Small intestine (tissue), 7 donors: ENCODE data around the gene RPS17. TPM values are rescaled to one million over a fixed set of nuclear protein-coding genes. Genes with fewer than 3 reads are reported as not detected.

Experiments used
- DNase-seq, 2 donors: peaks; one replicate each; pipeline versions ENCODE4 v3.0.0 to v3.0.0-alpha.2; 2013
- FAIRE-seq: peaks from 2 replicates; lab custom pipeline; 2012; peaks lifted over from hg19 to GRCh38; lab: Jason Lieb, UNC
- H3K27ac ChIP-seq, 3 donors: one replicate each; pipeline ENCODE4 v1.5.1; 2013; ENCODE audit warnings: low read length in 2 of 3, mild to moderate bottlenecking in 2 of 3, control low read depth in 1 of 3, inconsistent platforms in 1 of 3, low read depth in 1 of 3, moderate library complexity in 1 of 3
- H3K27me3 ChIP-seq, 3 donors: one replicate each; pipeline ENCODE4 v1.6.1; 2013; ENCODE audit warnings: low read length in 3 of 3, inconsistent platforms in 1 of 3; ENCODE audit not compliant: control insufficient read depth in 3 of 3, insufficient read depth in 3 of 3
- H3K36me3 ChIP-seq, 3 donors: one replicate each; pipeline ENCODE4 v1.6.1; 2013; ENCODE audit warnings: low read length in 3 of 3, inconsistent platforms in 1 of 3, low read depth in 1 of 3, mild to moderate bottlenecking in 1 of 3, moderate library complexity in 1 of 3; ENCODE audit not compliant: control insufficient read depth in 3 of 3, insufficient read depth in 2 of 3
- H3K4me1 ChIP-seq, 3 donors: one replicate each; pipeline ENCODE4 v1.6.1; 2013; ENCODE audit warnings: low read length in 2 of 3, inconsistent platforms in 1 of 3, low read depth in 1 of 3, mild to moderate bottlenecking in 1 of 3, moderate library complexity in 1 of 3; ENCODE audit not compliant: control insufficient read depth in 3 of 3, insufficient read depth in 2 of 3
- H3K4me3 ChIP-seq, 3 donors: one replicate each; pipeline ENCODE4 v1.5.1; 2013; ENCODE audit warnings: low read length in 3 of 3, control low read depth in 1 of 3, inconsistent platforms in 1 of 3, low read depth in 1 of 3, mild to moderate bottlenecking in 1 of 3, moderate library complexity in 1 of 3
- H3K9me3 ChIP-seq, 2 donors: one replicate each; pipeline ENCODE4 v1.6.1; 2013; ENCODE audit warnings: low read depth in 1 of 2, low read length in 1 of 2; ENCODE audit not compliant: control insufficient read depth in 2 of 2, insufficient read depth in 1 of 2
- WGBS, 3 donors: extraction: QIAGEN DNeasy Blood & Tissue Kit; methylation state at CpG; one replicate each; pipeline ENCODE4 v1.1.7; 2013; 5-methylcytosine and 5-hydroxymethylcytosine counted together
- polyA plus RNA-seq, 4 donors: library from polyadenylated mRNA; stranded (reverse) in 3 of 4; unstranded in 1 of 4; fragments of 200-250 nt in 3 of 4; fragments of 120-200 nt in 1 of 4; gene quantifications; one replicate each; pipeline versions ENCODE4 v1.2.1 to v1.2.3, GENCODE V29; 2013
- donor health status: healthy with polysubstance abuse.
- donor health status: control.
- donor health status: control.
- donor health status: Bipolar disorder and iron deficiency.
- donor health status: healthy.

Gene RPS17
- polyA plus RNA-seq, 4 donors, result 1,800 to 5,833 (median 3,556) TPM

DNA sequence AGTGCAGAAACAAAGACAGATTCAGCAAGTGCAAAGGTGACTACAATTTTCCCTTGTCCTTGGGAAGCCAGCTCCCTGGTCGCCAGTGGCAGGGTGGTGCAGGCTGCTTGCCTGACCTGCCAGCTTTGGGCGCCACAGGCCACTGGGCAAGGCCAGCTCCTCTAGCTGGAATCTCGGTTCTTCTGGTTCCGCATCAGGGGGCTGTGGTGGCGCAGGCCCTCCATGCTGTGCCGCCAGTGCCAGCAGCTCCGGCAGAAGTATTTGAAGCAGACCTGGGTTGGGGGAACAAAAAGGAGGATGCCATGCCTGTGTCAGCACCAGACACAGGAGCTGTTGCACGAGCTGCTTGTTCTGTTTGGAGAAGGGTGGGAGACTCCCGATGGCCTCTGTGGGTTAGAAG, 4.2 kb upstream of the RPS17 start:
- DNase-seq (no peak), FAIRE-seq (no peak)
- Histone ChIP-seq H3K27ac (no peak overlapping the region), H3K4me3 (no peak overlapping the region), H3K36me3 (peaks cover 0 to 5% (median 0%) of the 10 kb centered on the region in 3 donors), H3K27me3 (peaks cover 0 to 7% (median 0%) of the 10 kb centered on the region in 3 donors), H3K9me3 (no peaks in the 10 kb centered on the region), H3K4me1 (no peaks in the 10 kb centered on the region)
- 66 to 76% (median 68%) methylated on average over 9 of the region's 9 CpGs for WGBS, 3 donors

- Histone ChIP-seq H3K4me3 (no peak overlapping the region), H3K9me3 (no peaks in the 10 kb centered on the region), H3K27me3 (peaks cover 0 to 7% (median 0%) of the 10 kb centered on the region in 3 donors), H3K27ac (no peak overlapping the region), H3K4me1 (peaks cover 0 to 5% (median 5%) of the 10 kb centered on the region in 3 donors), H3K36me3 (peaks cover 3 to 10% (median 6%) of the 10 kb centered on the region in 3 donors)
- DNase-seq (no peak), FAIRE-seq (no peak)
- 31 to 49% (median 45%) methylated on average over 2 of the region's 2 CpGs for WGBS, 3 donors
Observed at GRCh38 chr15:82543160-82543559, 2.9 kb upstream of the RPS17 start.

DNA sequence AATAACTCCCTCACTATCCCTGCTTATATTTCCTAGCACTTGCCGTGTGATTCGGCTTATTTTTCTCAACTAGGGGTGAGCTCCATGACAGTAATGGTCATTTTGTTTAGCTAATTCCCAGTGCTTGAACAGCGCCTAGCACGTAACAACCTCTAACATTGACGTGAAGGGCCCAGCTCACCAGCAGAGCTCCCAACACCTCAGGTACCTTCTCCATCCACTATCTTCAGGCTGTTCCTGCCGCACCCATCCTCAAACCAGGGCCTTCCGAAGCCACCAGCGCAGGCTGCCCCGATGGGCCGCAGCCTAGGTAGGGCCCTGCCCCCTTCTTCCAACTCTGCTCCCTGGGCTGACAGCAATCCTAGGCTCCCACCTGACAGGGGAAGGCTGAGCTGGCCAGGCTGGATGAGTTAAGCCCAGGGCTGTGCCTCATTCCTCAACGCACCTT, 751 bp upstream of the RPS17 start:
- 17 to 30% (median 22%) methylated on average over 11 of the region's 11 CpGs for WGBS, 3 donors
- DNase-seq (peak in 1 of 2 donors; percentile 22), FAIRE-seq (no peak)
- peak overlapping the region; percentile 44 to 84 (median 68) for H3K4me3 ChIP-seq
- no peaks in the 10 kb centered on the region for H3K9me3 ChIP-seq
- H3K27me3 ChIP-seq, result peaks cover 0 to 7% (median 0%) of the 10 kb centered on the region in 3 donors
- peaks cover 0 to 5% (median 5%) of the 10 kb centered on the region in 3 donors for H3K4me1 ChIP-seq
- H3K27ac ChIP-seq, result peak overlapping the region; percentile 45 to 95 (median 90)
- H3K36me3 ChIP-seq, result peaks cover 17 to 22% (median 19%) of the 10 kb centered on the region in 3 donors

- Histone ChIP-seq H3K27ac (peak overlapping the region; percentile 27 to 85 (median 81)), H3K27me3 (no peaks in the 10 kb centered on the region), H3K36me3 (peaks cover 17 to 27% (median 19%) of the 10 kb centered on the region in 3 donors), H3K4me1 (peaks cover 0 to 5% (median 5%) of the 10 kb centered on the region in 3 donors), H3K4me3 (peak overlapping the region; percentile 65 to 84 (median 68)), H3K9me3 (no peaks in the 10 kb centered on the region)
- WGBS, 3 donors, result 0% methylated on average over 23 of the region's 23 CpGs
- FAIRE-seq (no peak), DNase-seq (peak in 1 of 2 donors; percentile 53)
Observed at GRCh38 chr15:82539691-82540054, 584 bp downstream of the RPS17 start.

DNA sequence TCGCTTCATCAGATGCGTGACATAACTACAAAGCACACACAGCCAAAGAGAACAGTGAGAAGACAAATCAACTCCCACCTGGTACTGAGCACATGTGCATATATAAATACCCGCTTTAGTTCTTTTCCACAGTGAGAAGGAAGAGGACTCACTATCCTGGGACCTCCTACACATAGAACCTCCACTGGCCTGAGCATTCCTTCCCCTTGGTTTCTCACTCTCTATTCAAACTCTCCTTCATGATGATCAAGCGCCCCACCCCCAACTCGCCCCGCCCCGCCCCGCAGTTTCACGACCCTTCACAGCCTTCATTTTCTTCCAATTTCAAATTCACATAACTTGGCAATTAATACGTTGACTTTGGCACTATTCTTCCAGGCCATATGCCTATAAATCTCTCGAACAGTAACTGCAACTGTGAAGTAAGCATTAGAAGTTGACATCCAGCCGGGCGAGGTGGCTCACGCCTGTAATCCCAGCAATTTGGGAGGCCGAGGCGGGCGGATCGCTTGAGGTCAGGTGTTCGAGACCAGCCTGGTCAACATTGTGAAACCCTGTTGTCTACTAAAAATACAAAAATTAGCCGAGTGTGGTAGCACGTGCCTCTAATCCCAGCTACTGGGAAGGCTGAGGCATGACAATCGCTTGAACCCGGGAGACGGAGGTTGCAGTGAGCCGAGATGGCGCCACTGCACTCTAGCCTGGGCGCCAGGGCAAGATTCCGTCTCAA, 1.1 kb downstream of the RPS17 start:
- peak overlapping the region; percentile 27 to 85 (median 81) for H3K27ac ChIP-seq
- H3K27me3 ChIP-seq, result no peaks in the 10 kb centered on the region
- H3K4me3 ChIP-seq, result peak overlapping the region; percentile 65 to 84 (median 68)
- peaks cover 0 to 5% (median 5%) of the 10 kb centered on the region in 3 donors for H3K4me1 ChIP-seq
- no peaks in the 10 kb centered on the region for H3K9me3 ChIP-seq
- 9 to 14% (median 10%) methylated on average over 28 of the region's 28 CpGs for WGBS, 3 donors
- peaks cover 17 to 28% (median 19%) of the 10 kb centered on the region in 3 donors for H3K36me3 ChIP-seq
- no peak for FAIRE-seq
- no peak for DNase-seq

- FAIRE-seq (no peak), DNase-seq (no peak)
- H3K9me3 ChIP-seq, result no peaks in the 10 kb centered on the region
- H3K4me3 ChIP-seq, result no peak overlapping the region
- no peak overlapping the region for H3K27ac ChIP-seq
- peaks cover 0 to 5% (median 5%) of the 10 kb centered on the region in 3 donors for H3K4me1 ChIP-seq
- H3K27me3 ChIP-seq, result no peaks in the 10 kb centered on the region
- peaks cover 17 to 41% (median 19%) of the 10 kb centered on the region in 3 donors for H3K36me3 ChIP-seq
- 60 to 72% (median 65%) methylated on average over 4 of the region's 4 CpGs for WGBS, 3 donors
Observed at GRCh38 chr15:82537351-82537908, 2.8 kb downstream of the RPS17 start.

- Histone ChIP-seq H3K36me3 (peaks cover 17 to 44% (median 19%) of the 10 kb centered on the region in 3 donors), H3K27ac (no peak overlapping the region), H3K27me3 (no peaks in the 10 kb centered on the region), H3K4me3 (no peak overlapping the region), H3K4me1 (peaks cover 0 to 5% (median 5%) of the 10 kb centered on the region in 3 donors), H3K9me3 (no peaks in the 10 kb centered on the region)
- DNase-seq (no peak), FAIRE-seq (no peak)
- WGBS, 3 donors, result 55 to 68% (median 62%) methylated on average over 11 of the region's 11 CpGs
Observed at GRCh38 chr15:82536409-82537350, 3.6 kb downstream of the RPS17 start.
